Neural cell (in vitro differentiated cells): ENCODE results near the gene ZNF90.

Experiments
- MXI1 ChIP-seq: fragments of 450-650 bp; conservative IDR thresholded peaks from 2 replicates; pipeline ENCODE4 v1.6.1; 2014; ENCODE audit warnings: antibody characterized with exemption, mild to moderate bottlenecking; ENCODE audit not compliant: poor library complexity, severe bottlenecking
- POLR2AphosphoS5 ChIP-seq: IDR thresholded peaks from 2 replicates; pipeline ENCODE4 v1.6.1; 2012
- TAF1 ChIP-seq: IDR thresholded peaks from 2 replicates; pipeline ENCODE4 v1.6.1; 2012; ENCODE audit warnings: low read depth
- TF ChIP-seq, protein P1 (sequence below): IDR thresholded peaks from 2 replicates; pipeline ENCODE4 v1.6.1; 2012; ENCODE audit warnings: borderline replicate concordance

DNA sequence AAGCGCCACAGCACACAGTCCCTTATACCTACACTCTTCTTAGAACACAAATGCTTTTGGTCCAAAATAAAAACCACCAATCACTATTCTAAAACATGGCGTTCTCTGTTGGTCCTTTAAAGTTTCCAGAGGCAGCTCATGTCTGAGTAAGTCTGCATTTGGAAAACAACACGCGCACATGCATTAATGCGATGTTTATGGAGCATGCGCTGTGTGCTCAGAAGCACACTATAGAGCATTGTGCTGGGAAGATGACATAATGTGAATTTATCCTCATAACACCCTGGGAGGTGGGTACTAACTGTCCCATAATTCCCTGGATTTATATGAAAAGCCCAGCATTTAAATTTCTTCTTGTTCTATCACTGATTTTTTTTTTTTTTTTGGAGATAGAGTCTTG is 49.2 kb upstream of the ZNF90 start:
- TF ChIP-seq, protein P1, sequence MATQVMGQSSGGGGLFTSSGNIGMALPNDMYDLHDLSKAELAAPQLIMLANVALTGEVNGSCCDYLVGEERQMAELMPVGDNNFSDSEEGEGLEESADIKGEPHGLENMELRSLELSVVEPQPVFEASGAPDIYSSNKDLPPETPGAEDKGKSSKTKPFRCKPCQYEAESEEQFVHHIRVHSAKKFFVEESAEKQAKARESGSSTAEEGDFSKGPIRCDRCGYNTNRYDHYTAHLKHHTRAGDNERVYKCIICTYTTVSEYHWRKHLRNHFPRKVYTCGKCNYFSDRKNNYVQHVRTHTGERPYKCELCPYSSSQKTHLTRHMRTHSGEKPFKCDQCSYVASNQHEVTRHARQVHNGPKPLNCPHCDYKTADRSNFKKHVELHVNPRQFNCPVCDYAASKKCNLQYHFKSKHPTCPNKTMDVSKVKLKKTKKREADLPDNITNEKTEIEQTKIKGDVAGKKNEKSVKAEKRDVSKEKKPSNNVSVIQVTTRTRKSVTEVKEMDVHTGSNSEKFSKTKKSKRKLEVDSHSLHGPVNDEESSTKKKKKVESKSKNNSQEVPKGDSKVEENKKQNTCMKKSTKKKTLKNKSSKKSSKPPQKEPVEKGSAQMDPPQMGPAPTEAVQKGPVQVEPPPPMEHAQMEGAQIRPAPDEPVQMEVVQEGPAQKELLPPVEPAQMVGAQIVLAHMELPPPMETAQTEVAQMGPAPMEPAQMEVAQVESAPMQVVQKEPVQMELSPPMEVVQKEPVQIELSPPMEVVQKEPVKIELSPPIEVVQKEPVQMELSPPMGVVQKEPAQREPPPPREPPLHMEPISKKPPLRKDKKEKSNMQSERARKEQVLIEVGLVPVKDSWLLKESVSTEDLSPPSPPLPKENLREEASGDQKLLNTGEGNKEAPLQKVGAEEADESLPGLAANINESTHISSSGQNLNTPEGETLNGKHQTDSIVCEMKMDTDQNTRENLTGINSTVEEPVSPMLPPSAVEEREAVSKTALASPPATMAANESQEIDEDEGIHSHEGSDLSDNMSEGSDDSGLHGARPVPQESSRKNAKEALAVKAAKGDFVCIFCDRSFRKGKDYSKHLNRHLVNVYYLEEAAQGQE: no peak
- no peak for TF ChIP-seq MXI1
- no peak for TF ChIP-seq POLR2AphosphoS5
- TF ChIP-seq TAF1: no peak
